Fibroblast of the aortic adventitia (primary cell): ENCODE results near the gene UVRAG. TPM values are rescaled to one million over a fixed set of nuclear protein-coding genes. Genes with fewer than 3 reads are reported as not detected.

Experiments
- DNase-seq: peaks from one replicate; pipeline ENCODE4 v3.0.0-alpha.2; 2010; ENCODE audit warnings: low read depth
- H3K4me3 ChIP-seq: 2 replicates; pipeline ENCODE4 v1.5.1; 2011; ENCODE audit warnings: low read depth, mild to moderate bottlenecking, control low read depth, low read length, moderate library complexity
- total RNA-seq: library from RNA; depleted of rRNA; stranded (reverse); fragments of >200 nt; gene quantifications from 2 replicates; pipeline ENCODE4 v1.2.3, GENCODE V29; 2012; ENCODE audit warnings: low replicate concordance
- TF ChIP-seq, protein P1 (sequence below): IDR thresholded peaks from 2 replicates; pipeline ENCODE4 v1.5.1; 2011; ENCODE audit warnings: mild to moderate bottlenecking, low read length, control low read depth, inconsistent platforms; ENCODE audit not compliant: insufficient read depth

The UVRAG gene
- total RNA-seq, 1 donor, result 21.6 TPM

DNA sequence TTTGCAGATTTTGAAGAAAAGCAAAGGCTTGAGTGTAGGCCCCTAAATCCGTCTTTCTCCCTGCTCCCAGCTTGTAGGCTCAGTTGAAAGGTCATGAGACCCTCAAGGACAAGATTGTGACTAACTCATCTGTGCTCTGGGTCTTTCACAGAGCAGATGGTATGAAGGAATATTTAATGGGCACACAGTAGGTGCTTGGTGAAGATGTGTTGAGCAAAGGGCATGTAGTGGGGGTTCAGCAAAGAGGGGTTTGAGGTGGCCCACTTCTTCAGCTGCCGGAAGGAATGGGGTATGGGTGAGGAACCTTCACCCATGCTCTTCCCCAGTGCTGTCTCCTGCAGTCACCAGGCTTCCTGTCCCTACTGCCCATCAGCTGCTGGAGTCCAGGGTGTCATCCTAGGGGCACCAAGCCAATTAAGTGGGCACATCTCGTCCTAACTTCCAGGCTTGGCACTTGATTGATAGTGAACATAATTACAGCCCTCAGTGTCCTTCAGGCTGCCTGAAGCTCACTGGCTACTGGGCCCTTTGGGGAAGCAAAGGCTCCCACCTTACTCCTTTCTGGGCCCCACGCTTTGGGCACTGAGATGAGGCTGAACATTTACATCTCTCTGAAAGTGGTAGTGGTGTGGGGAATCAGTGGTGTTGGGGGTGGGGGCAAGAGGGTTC lies 31.5 kb upstream of the UVRAG start:
- DNase-seq, result no peak
- TF ChIP-seq, protein P1, sequence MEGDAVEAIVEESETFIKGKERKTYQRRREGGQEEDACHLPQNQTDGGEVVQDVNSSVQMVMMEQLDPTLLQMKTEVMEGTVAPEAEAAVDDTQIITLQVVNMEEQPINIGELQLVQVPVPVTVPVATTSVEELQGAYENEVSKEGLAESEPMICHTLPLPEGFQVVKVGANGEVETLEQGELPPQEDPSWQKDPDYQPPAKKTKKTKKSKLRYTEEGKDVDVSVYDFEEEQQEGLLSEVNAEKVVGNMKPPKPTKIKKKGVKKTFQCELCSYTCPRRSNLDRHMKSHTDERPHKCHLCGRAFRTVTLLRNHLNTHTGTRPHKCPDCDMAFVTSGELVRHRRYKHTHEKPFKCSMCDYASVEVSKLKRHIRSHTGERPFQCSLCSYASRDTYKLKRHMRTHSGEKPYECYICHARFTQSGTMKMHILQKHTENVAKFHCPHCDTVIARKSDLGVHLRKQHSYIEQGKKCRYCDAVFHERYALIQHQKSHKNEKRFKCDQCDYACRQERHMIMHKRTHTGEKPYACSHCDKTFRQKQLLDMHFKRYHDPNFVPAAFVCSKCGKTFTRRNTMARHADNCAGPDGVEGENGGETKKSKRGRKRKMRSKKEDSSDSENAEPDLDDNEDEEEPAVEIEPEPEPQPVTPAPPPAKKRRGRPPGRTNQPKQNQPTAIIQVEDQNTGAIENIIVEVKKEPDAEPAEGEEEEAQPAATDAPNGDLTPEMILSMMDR, result no peak
- H3K4me3 ChIP-seq, result no peak overlapping the region

DNA sequence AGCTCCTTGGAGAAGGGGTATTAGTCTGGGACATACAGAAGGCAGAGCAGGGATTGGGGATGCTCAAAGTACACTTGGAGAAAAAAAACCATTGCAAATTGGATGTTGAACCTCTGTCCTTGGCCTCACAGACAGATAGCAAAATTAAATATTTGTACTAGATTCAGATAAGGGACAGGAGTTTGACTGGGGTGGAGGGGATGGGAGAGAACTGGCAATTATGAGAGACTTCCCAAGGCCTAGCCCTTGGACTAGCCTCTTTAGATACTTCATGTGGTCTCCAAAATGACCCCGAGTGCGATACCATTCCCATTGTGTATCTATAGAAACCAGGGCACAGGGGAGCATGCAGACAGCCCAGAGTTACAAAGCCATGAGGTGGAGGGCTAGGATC lies 30.9 kb upstream of the UVRAG start:
- no peak for DNase-seq
- TF ChIP-seq, protein P1, result no peak

DNA sequence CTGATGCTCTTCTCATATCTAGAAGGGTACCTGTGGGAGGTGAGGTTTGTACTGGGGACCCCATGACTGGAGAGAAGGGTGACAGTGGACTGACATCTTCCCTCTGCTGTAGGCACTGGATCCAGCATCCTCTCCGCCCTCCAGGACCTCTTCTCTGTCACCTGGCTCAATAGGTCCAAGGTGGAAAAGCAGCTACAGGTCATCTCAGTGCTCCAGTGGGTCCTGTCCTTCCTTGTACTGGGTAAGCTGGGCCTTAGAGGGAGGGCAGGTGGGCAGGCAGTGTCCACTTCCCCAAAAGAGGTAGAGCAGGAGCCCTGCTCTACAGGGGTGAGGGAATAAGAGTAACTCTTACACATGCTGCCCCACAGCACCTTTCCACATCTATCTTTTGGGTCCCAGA lies 30.5 kb upstream of the UVRAG start:
- TF ChIP-seq, protein P1, result no peak
- no peak overlapping the region for H3K4me3 ChIP-seq
- DNase-seq, result no peak

More for the DNA sequence above, 30.9 kb upstream of the UVRAG start:
- H3K4me3 ChIP-seq, result no peak overlapping the region

GRCh38 chr11:75785187-75785586 lies 29.8 kb upstream of the UVRAG start:
- DNase-seq, result no peak
- no peak overlapping the region for H3K4me3 ChIP-seq
- TF ChIP-seq, protein P1, result no peak

DNA sequence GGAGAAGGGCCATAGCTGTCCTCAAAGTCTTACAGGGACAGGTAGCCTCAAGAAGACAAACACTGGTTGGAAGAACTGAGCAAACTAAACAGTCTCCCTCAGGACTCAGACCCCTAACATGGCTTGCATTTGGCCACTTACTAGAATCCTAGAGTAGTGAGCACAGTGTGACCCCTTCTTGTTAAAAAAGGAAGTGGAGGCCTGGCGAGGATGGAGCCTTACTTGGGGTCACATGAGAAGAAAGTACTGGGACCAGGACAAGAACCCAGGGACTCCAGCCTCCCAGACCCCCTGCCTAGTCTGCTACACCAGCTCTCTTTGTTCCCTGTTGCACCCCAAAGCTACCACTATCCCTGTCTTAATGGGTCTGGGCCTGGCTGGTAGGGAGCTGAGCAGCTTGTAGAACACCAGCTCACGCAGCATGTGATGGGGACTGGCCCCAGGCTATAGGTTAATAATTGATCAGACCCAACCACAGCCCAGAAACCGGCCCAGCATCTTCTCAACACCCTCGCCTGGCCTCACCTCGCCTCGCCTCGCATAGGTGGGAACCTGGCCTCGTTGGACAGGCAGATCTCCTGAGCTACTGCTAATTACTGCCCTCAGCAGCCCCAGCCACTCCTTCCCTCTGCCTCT lies 28.8 kb upstream of the UVRAG start:
- DNase-seq, result no peak
- TF ChIP-seq, protein P1, result no peak
- H3K4me3 ChIP-seq, result no peak overlapping the region

GRCh38 chr11:75789521-75789920 lies 25.5 kb upstream of the UVRAG start:
- TF ChIP-seq, protein P1, result no peak
- H3K4me3 ChIP-seq, result no peak overlapping the region
- no peak for DNase-seq
